Breast epithelium (tissue), 4 donors: Measurements from ENCODE around the gene FBXO47. TPM values are rescaled to one million over a fixed set of nuclear protein-coding genes. Genes with fewer than 3 reads are reported as not detected.

Experiments used
- DNase-seq, 2 donors: peaks; one replicate each; pipeline ENCODE4 v3.0.0-alpha.2; 2019; ENCODE audit warnings: low spot score in 2 of 2
- H3K27ac ChIP-seq, 2 donors: fragments of 200-600 bp; sonication (generic) in 1 of 2; one replicate each; pipeline ENCODE4 v1.5.1; 2016 to 2019; ENCODE audit warnings: mild to moderate bottlenecking in 1 of 2
- H3K27me3 ChIP-seq, 2 donors: fragments of 200-600 bp; sonication (generic) in 1 of 2; one replicate each; pipeline versions ENCODE4 v1.5.1 to v1.6.0; 2017 to 2019; ENCODE audit warnings: control low read depth in 1 of 2, mild to moderate bottlenecking in 1 of 2
- H3K36me3 ChIP-seq: fragments of 200-600 bp; one replicate; pipeline ENCODE4 v1.5.1; 2019
- H3K4me1 ChIP-seq, 2 donors: fragments of 200-600 bp; sonication (generic); one replicate each; pipeline ENCODE4 v1.5.1; 2016 to 2019; ENCODE audit warnings: control low read depth in 1 of 2
- H3K4me3 ChIP-seq, 3 donors: fragments of 200-600 bp; sonication (generic); 1 replicate in 2 of 3; 2 replicates in 1 of 3; pipeline ENCODE4 v1.5.1; 2016 to 2019; ENCODE audit warnings: mild to moderate bottlenecking in 3 of 3, moderate library complexity in 2 of 3
- H3K9me3 ChIP-seq, 2 donors: fragments of 200-600 bp; sonication (generic) in 1 of 2; one replicate each; pipeline ENCODE4 v1.5.1; 2016 to 2019; ENCODE audit warnings: control low read depth in 1 of 2
- CTCF ChIP-seq, 3 donors: fragments of 450-650 bp; IDR thresholded peaks; one replicate each; pipeline ENCODE4 v1.5.1; 2016 to 2017; ENCODE audit warnings: antibody characterized with exemption in 3 of 3, mild to moderate bottlenecking in 3 of 3, moderate library complexity in 3 of 3
- POLR2A ChIP-seq: fragments of 450-650 bp; IDR thresholded peaks from one replicate; pipeline ENCODE4 v1.6.1; 2016; ENCODE audit warnings: antibody characterized with exemption, mild to moderate bottlenecking, moderate library complexity
- POLR2AphosphoS5 ChIP-seq, 3 donors: sonication (generic); formaldehyde crosslinking; IDR thresholded peaks; one replicate each; pipeline ENCODE4 v1.6.1; 2017; ENCODE audit warnings: antibody characterized with exemption in 3 of 3
- intact Hi-C: fragments of 100-400 bp; cut with DNase I; formaldehyde crosslinking; loops from one replicate; pipeline ENCODE4 v1.15.1; 2023; ENCODE audit warnings: low total_unique reads
- total RNA-seq, 3 donors: library from RNA; depleted of rRNA; stranded (reverse); fragments of >200 nt; gene quantifications; one replicate each; pipeline ENCODE4 v1.1.0, GENCODE V29; 2016

The FBXO47 gene
- total RNA-seq, 3 donors from 2014 or later = not detected

- TF ChIP-seq POLR2A (no peak), POLR2AphosphoS5 (IDR thresholded peaks at IDR 0.05) (no peak), CTCF (IDR thresholded peaks at IDR 0.05) (no peak)
- Histone ChIP-seq H3K4me3 (no peak overlapping the region), H3K4me1 (peaks cover 21 to 27% of the 10 kb centered on the region in 2 donors), H3K27me3 (no peaks in the 10 kb centered on the region), H3K9me3 (no peaks in the 10 kb centered on the region), H3K36me3 (no peaks in the 10 kb centered on the region), H3K27ac (peak overlapping the region; percentile 62 to 84)
- no peak for DNase-seq
- intact Hi-C loops = no loop called here
Observed at GRCh38 chr17:38896346-38896954, 70.8 kb downstream of the FBXO47 start.

- Histone ChIP-seq H3K27ac (peak overlapping the region; percentile 64 to 85), H3K4me1 (peaks cover 21 to 27% of the 10 kb centered on the region in 2 donors), H3K36me3 (no peaks in the 10 kb centered on the region), H3K4me3 (no peak overlapping the region), H3K9me3 (no peaks in the 10 kb centered on the region), H3K27me3 (no peaks in the 10 kb centered on the region)
- no peak for DNase-seq
- TF ChIP-seq CTCF (IDR thresholded peaks at IDR 0.05) (no peak), POLR2A (no peak), POLR2AphosphoS5 (IDR thresholded peaks at IDR 0.05) (no peak)
- intact Hi-C loops = no loop called here
Observed at GRCh38 chr17:38894276-38894675, 72.9 kb downstream of the FBXO47 start.

GRCh38 chr17:38893607-38894006 lies 73.6 kb downstream of the FBXO47 start:
- no peak for TF ChIP-seq POLR2AphosphoS5 (IDR thresholded peaks at IDR 0.05)
- no peak for TF ChIP-seq CTCF (IDR thresholded peaks at IDR 0.05)
- no peak for TF ChIP-seq POLR2A
- Histone ChIP-seq H3K4me1 (peaks cover 21 to 27% of the 10 kb centered on the region in 2 donors), H3K27me3 (no peaks in the 10 kb centered on the region), H3K27ac (peak overlapping the region; percentile 64 to 85), H3K9me3 (no peaks in the 10 kb centered on the region), H3K36me3 (no peaks in the 10 kb centered on the region), H3K4me3 (peak overlapping the region in 1 of 3 donors; percentile 5)
- DNase-seq = no peak
- intact Hi-C loops = no loop called here

- intact Hi-C loops = no loop called here
- DNase-seq = no peak
- no peak overlapping the region for H3K4me3 ChIP-seq
- peak overlapping the region; percentile 64 to 85 for H3K27ac ChIP-seq
- H3K9me3 ChIP-seq = no peaks in the 10 kb centered on the region
- no peaks in the 10 kb centered on the region for H3K27me3 ChIP-seq
- TF ChIP-seq POLR2AphosphoS5 (IDR thresholded peaks at IDR 0.05) = no peak
- no peak for TF ChIP-seq CTCF (IDR thresholded peaks at IDR 0.05)
- TF ChIP-seq POLR2A = no peak
- peaks cover 21 to 22% of the 10 kb centered on the region in 2 donors for H3K4me1 ChIP-seq
- no peaks in the 10 kb centered on the region for H3K36me3 ChIP-seq
Observed at GRCh38 chr17:38893113-38893512, 74.1 kb downstream of the FBXO47 start.

- H3K27me3 ChIP-seq = no peaks in the 10 kb centered on the region
- peaks cover 19% of the 10 kb centered on the region in 2 donors for H3K4me1 ChIP-seq
- DNase-seq = no peak
- intact Hi-C loops = no loop called here
- H3K4me3 ChIP-seq = no peak overlapping the region
- no peaks in the 10 kb centered on the region for H3K9me3 ChIP-seq
- H3K36me3 ChIP-seq = no peaks in the 10 kb centered on the region
- H3K27ac ChIP-seq = peak overlapping the region in 1 of 2 donors; percentile 43
- no peak for TF ChIP-seq POLR2AphosphoS5 (IDR thresholded peaks at IDR 0.05)
- TF ChIP-seq CTCF (IDR thresholded peaks at IDR 0.05) = no peak
- no peak for TF ChIP-seq POLR2A
Observed at GRCh38 chr17:38892620-38893019, 74.6 kb downstream of the FBXO47 start.
